GM19397 (cell line): ENCODE data around the gene MRPL55.

Experiments
- ATAC-seq: cut with Tn5 transposase; IDR thresholded peaks from one replicate; pipeline ENCODE4 v1.9.1; 2021; ENCODE audit warnings: mild to moderate bottlenecking, moderate library complexity; ENCODE audit not compliant: unreplicated experiment

The MRPL55 gene

GRCh38 chr1:228109073-228109961 is at the start of gene MRPL55:
MRPL55 (minus strand) TSS chr1:228109299; CDS start chr1:228108260, 1,039 bp downstream.
- peak; percentile 89 for ATAC-seq

- ATAC-seq: no peak
These were observed 49.3 kb upstream of the MRPL55 start for GRCh38 chr1:228158151-228159007.

- ATAC-seq: no peak
These were observed 48.6 kb upstream of the MRPL55 start for GRCh38 chr1:228157729-228158126.

DNA sequence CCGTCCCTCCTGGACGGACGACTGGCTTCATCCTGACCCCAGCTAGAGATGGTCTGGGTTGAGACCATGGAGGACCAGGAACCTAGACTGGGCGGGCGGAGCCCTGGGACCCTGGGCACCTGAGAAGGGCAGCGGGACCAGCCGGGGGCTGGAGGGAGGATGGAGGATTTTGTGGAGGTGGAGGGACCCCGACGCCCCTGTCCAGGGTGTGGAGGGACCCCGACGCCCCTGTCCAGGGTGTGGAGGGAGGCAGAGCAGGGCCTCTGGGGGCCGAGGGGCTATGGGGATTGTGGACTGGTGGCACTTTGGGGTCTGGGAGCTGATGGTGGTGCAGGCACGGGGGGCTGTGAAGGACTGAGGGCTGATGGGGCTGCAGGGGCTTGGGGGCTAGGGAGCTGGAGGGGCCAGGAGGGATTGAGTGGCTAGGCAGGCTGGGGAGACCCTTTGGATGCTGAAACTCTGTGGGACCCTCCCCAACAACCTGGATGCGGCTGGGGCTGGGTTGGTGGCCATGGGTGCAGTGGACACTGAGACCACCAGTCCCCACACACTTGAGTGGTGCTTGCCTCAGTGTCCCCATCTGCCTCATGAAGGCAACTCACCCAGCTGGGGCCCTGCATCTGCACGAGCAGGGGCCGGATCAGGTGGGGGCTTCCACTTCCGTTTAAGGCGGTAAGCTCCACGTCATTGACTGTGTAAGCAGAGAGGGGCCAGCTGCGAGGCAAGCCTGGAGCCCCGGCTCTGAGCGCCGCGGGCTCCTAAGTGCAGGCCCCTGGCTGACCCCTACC is 48.0 kb upstream of the MRPL55 start:
- no peak for ATAC-seq

- no peak for ATAC-seq
These were observed 47.4 kb upstream of the MRPL55 start for GRCh38 chr1:228156515-228156881.

GRCh38 chr1:228155596-228156514 is 46.8 kb upstream of the MRPL55 start:
- no peak for ATAC-seq

GRCh38 chr1:228154670-228155571 is 45.8 kb upstream of the MRPL55 start:
- no peak for ATAC-seq

DNA sequence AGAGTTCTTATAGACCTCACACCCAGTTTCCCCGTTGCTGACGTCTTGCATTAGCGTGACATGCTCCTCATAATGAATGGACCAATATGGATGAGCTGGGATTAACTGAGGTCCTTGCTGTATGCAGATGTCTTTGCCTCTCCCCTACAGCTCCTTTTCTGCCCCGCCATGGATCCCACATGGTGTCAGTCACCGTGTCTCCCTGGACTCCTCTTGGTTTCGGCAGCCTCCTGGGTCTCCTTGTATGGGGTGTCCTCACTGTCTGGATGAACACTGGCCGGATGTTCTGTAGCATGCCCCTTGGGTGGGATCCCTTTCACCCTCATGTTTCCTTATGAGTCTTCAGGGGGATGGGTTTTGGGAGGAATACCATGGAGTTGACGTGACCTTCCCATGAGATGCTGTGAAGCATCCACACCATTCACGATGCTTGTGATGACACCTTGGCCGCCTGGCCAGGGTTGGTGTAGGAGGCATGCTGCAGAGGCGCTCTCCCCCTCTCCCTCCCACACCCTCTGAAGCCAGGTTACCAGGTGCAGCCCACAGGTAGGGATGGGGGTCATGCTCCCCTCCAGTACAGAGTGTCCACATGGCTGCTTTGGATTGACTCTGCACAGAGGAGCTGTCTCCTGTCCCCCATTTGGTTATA is 45.0 kb upstream of the MRPL55 start:
- no peak for ATAC-seq

GRCh38 chr1:228152918-228153258 is 43.8 kb upstream of the MRPL55 start:
- no peak for ATAC-seq

DNA sequence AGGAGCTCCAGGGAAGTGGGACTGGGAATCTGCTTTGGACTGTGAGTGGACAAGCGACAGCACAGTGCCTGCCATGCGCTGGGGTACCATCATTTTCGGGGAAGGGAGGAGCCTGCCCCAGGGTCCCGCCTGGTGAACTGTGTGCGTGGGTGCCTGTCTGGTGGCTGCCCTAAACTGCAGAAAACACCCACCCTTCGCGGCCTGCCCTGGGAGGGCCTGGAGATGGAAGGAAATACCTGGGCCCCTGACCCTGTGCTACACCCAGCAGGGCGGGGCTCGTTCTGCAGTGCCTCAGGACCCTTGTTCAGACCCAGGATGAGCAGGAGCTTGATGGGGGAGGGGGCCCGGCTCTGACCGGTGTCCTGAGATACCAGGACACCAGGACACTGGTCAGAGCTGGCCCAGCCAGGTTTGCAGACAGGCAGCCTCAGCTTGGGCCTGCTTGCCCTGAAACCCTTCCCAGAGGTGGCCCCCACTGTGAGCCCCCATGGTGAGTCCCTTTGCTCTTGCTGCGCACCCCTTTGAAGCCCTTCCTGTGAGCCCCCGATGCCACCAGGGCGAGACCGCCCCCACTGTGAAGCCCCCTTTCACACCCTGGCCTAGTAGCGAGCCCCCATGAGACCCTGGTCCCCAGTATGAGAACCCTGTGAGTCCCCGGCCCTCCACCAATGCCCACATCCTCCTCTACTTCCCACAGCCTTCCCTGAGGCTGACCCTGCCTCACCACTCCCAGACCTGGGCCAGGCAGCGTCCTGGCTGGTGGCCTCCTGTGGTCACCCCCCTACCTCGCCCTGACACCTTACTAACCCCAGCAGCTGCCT is 43.2 kb upstream of the MRPL55 start:
- no peak for ATAC-seq

- no peak for ATAC-seq
These were observed 42.3 kb upstream of the MRPL55 start for GRCh38 chr1:228151180-228151925.

GRCh38 chr1:228150461-228151179 is 41.5 kb upstream of the MRPL55 start:
- no peak for ATAC-seq

GRCh38 chr1:228150120-228150460 is 41.0 kb upstream of the MRPL55 start:
- ATAC-seq: no peak

DNA sequence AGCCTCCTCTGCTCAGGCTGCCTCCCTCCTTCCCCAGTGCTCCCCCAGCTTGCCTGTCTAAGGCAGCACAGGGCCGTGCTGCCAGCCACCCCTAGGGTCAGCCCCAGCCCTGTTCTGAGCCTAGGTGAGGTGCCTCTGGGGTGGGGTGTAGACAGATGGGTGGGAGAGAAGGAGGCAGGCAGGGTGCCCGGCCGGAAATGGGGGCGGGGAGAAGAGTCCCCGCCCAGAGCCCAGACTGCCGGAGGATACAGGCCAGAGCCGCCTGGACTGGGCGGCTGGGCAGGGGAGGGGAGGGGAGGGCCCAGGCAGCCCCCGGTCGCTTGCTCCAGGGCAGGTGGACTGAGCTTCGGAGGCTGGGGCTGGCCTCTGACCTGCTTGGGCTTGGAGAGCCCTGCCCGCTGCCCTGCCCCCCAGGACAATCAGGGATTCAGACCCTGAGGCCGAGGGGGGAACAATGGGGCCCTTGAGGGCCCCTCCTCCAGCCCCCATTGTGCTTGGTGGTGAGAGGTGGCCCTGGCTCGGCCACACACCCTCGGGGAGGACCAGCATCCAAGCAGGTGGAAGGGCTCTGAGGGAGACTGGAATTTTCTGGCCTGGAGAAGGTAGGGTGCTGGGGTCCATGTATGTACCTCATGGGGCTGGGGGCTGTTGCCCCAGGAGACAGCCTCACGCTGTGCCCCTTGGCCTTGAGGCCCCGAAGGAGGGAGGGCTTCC is 40.5 kb upstream of the MRPL55 start, which contains the start of gene GJC2:
Gene GJC2, plus strand, starts transcription at position 525 of the 714 bp plus-strand sequence. CDS start 7,829 bp downstream, outside the sequence.
- no peak for ATAC-seq

GRCh38 chr1:228148935-228149405 is 39.9 kb upstream of the MRPL55 start:
- no peak for ATAC-seq
